Fibroblast of the aortic adventitia (primary cell): ENCODE measurements around the gene OR11H12. TPM values are rescaled to one million over a fixed set of nuclear protein-coding genes. Genes with fewer than 3 reads are reported as not detected.
"Not testable (repeated sequence)": the region's sequence is repeated elsewhere in the genome, so short reads cannot be mapped to it uniquely, and the experiment has no call there.

Experiments
- DNase-seq: peaks from one replicate; pipeline ENCODE4 v3.0.0-alpha.2; 2010; ENCODE audit warnings: low read depth
- H3K4me3 ChIP-seq: 2 replicates; pipeline ENCODE4 v1.5.1; 2011; ENCODE audit warnings: low read depth, mild to moderate bottlenecking, control low read depth, low read length, moderate library complexity
- small RNA-seq: library from RNA; depleted of rRNA; stranded (forward); fragments of <200 nt; gene quantifications from one replicate; pipeline ENCODE3, GENCODE V24; 2012
- total RNA-seq: library from RNA; depleted of rRNA; stranded (reverse); fragments of >200 nt; gene quantifications from 2 replicates; pipeline ENCODE4 v1.2.3, GENCODE V29; 2012; ENCODE audit warnings: low replicate concordance

OR11H12 gene
- not detected in 2 replicates for total RNA-seq

- H3K4me3 ChIP-seq, DNase-seq: not testable (repeated sequence)
Observed at GRCh38 chr14:18600817-18601216, at the start of gene OR11H12. TSS of gene OR11H12 (plus strand) at chr14:18601117. CDS start at chr14:18601117, 0 bp downstream.

- H3K4me3 ChIP-seq, result not testable (repeated sequence)
Observed at GRCh38 chr14:18582908-18583307, 18.0 kb upstream of the OR11H12 start.

GRCh38 chr14:18626610-18627213 lies 25.8 kb downstream of the OR11H12 start:
- not testable (repeated sequence) for DNase-seq, H3K4me3 ChIP-seq

More at GRCh38 chr14:18582908-18583307, 18.0 kb upstream of the OR11H12 start:
- DNase-seq, result not testable (repeated sequence)

GRCh38 chr14:18636066-18636465 lies 35.1 kb downstream of the OR11H12 start:
- not testable (repeated sequence) for H3K4me3 ChIP-seq, DNase-seq

- DNase-seq, H3K4me3 ChIP-seq: not testable (repeated sequence)
Observed at GRCh38 chr14:18638032-18638431, 37.1 kb downstream of the OR11H12 start.

GRCh38 chr14:18638785-18639184 lies 37.9 kb downstream of the OR11H12 start:
- DNase-seq, H3K4me3 ChIP-seq: not testable (repeated sequence)

- not testable (repeated sequence) for DNase-seq, H3K4me3 ChIP-seq
Observed at GRCh38 chr14:18646075-18646730, 45.3 kb downstream of the OR11H12 start.

Small RNA genes lying within 50 kb of the gene (small RNA-seq; reads per million reads assigned to genes)
- gene CR383656.6, result not detected
- not detected for gene CR383656.7
- gene CR383656.9, result not detected
